NCI-H2196 treated with DMSO at 0.1 percent for 48 hours (cell line): Measurements from ENCODE around the gene PRKRA.
"Not testable (repeated sequence)": the region's sequence is repeated elsewhere in the genome, so short reads cannot be mapped to it uniquely, and the experiment has no call there.

Source experiments
- DNase-seq: peaks from one replicate; lab custom pipeline; 2025; ENCODE audit not compliant: unreplicated experiment; lab: John Stamatoyannopoulos, UW

Gene PRKRA

GRCh38 chr2:178414266-178415247 lies 36.4 kb downstream of the PRKRA start:
- peak; percentile 82 for DNase-seq

DNA sequence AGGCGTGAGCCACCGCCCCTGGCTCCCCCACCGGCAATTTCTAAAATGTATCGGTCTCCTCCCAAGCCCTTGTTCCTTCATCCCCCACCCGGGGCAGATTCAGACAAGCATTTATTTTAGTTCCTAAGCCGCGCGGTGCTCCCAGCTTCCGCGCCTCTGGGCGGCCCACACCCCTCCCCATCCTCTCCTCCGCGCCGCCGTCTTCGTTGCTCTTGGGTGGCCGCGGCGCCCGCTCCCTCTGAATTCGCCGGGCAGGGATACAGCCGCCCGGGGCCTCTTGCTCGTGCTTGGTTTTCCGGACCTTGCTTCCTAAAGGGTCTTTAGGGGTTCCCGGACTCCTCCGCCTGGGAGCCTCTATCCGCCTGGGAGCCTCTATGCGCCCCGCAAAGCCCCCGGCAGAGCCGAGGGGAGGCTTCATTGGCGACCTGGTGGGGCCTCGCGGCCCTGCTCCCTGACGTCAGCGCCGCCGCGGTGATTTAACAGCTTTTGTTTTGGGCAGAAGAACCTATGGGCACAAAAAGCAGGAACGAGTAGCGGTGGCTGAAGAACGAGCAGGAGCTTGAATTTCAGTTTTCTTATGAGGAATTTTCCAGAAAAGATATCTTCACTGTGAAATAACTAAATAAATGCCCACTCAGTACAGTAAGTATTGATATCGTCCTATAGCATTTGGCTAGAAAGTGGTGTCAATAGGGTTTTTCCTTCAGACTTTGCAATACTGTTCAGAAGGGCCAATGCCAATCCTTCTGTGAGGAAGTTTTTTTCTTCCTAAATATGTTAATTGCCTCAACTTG lies 37.3 kb downstream of the PRKRA start:
- peak; percentile 49 for DNase-seq

GRCh38 chr2:178412453-178412852 lies 38.5 kb downstream of the PRKRA start:
- not testable (repeated sequence) for DNase-seq

GRCh38 chr2:178412047-178412446 lies 38.9 kb downstream of the PRKRA start:
- DNase-seq, result no peak

DNA sequence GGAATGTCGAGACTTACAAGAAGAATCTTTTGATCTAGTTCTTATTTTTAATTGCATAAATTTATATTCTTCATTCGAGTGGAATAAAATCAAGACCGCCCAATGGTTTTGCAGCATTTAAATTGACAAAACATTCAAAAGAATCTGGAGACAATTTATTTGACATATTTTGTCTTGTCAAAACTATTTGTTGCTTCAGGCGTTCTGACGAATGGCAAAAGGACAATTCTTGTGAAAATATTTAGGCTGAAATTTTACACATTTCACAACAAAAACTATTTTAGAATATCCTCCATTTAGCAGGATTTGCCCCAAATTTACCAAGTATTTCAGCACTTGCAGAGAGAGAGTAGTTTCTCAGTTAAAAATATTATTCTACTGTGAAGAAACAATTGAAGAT lies 41.7 kb downstream of the PRKRA start:
- DNase-seq, result no peak

GRCh38 chr2:178404368-178404767 lies 46.6 kb downstream of the PRKRA start:
- peak; percentile 17 for DNase-seq

GRCh38 chr2:178403671-178404306 lies 47.2 kb downstream of the PRKRA start:
- DNase-seq, result no peak

GRCh38 chr2:178401994-178402437 lies 49.0 kb downstream of the PRKRA start:
- no peak for DNase-seq

DNA sequence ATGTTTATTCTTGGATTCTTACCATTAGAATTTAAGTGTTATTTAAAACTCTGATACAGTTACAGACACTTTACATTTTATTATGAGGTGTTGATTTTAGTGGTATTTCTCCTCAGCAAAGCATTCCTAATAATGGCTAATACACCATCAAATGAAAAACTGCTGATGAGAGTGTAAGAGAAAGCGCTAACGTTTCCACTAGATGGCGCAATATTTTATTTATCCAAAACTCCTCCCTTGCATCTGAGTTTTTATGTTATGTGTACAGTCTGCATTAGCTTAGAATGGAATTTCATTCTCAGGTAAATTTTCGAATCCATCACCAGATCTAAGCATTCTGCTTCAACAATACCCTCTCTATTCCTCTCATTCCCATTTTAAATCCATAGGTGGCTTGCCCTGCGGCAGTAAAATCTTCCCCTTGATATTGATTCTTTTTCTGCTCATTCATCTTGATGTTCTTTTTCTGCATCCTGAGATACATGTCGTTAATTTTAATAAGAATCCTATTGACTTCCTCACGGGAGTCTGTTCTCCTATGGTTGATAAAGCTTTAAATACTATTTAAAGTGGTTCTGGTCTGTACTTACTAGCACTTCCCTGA lies 53.9 kb downstream of the PRKRA start:
- peak; percentile 18 for DNase-seq

GRCh38 chr2:178395941-178396570 lies 54.9 kb downstream of the PRKRA start:
- DNase-seq, result no peak

DNA sequence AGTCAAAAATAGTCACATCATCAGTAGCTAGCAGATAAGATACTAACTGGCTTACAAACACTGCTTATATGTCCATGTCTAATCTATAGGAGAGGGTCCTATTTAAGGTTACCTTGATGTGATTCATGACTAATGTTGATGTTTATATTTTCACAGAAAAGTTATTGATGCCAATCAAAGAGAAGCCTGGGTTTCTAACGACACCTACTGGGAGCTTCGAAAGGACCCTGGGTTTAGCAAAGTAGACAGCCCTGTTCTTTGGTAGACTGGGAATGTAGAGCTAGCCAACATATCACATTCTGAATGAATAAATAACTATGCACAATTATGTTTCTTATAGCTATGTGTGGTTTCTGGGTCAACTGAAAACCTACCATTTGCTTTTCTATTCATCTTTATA lies 55.7 kb downstream of the PRKRA start:
- no peak for DNase-seq

DNA sequence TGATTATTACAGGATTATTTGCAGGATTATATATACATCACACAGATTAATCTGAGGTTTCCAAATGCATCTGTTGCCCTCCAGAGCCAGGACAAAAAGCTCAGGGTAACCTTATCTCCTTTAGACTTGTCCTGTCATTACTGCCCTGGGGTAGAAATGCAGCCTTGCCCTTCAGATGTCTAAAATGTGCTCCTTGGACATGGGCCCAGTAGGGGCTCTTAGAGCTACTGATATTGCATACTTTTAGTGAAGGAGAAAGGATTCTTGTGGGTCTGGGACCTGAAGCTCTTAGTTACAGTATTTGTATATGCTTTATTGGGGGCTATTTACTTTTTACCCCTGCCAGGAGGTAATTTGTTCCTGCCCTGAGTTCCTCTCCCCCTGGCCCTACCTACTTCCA lies 56.1 kb downstream of the PRKRA start:
- DNase-seq, result no peak

DNA sequence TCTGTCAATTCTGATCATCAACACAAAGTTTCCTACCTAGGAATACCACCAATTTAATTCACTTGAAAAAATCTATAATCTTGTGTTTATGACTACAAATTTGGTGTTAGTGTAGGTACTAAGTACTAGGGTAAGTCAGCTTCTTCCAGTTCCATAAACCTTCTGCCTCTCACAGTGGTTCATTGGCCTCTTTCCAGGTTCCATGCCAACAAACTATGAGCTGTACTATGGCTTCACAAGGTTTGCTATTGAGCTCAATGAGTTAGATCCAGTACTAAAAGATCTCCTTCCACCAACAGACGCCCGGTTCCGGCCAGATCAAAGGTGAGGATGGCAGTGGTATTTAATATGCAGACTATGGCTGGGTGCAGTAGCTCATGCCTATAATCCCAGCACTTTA lies 58.8 kb downstream of the PRKRA start:
- DNase-seq, result no peak

DNA sequence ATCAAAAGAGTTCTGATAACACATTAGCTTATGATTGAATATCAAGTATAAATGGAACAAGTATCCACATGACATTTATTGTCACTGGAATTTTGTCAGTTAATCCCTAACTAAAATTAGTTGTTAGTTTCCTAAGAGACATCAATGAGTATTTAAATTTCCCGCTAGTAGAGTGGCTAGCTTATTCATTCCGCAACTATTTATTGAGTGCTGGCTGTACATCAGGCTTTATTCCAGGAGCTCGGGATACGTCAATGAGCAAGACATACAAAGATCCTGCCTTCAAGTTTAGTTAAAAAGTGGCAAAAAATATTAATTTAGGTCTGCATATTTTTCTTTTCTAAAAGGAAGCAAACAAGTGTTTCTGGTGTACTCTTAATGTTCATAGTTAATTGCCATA lies 59.3 kb downstream of the PRKRA start:
- DNase-seq, result no peak

GRCh38 chr2:178388287-178388686 lies 62.7 kb downstream of the PRKRA start:
- no peak for DNase-seq

DNA sequence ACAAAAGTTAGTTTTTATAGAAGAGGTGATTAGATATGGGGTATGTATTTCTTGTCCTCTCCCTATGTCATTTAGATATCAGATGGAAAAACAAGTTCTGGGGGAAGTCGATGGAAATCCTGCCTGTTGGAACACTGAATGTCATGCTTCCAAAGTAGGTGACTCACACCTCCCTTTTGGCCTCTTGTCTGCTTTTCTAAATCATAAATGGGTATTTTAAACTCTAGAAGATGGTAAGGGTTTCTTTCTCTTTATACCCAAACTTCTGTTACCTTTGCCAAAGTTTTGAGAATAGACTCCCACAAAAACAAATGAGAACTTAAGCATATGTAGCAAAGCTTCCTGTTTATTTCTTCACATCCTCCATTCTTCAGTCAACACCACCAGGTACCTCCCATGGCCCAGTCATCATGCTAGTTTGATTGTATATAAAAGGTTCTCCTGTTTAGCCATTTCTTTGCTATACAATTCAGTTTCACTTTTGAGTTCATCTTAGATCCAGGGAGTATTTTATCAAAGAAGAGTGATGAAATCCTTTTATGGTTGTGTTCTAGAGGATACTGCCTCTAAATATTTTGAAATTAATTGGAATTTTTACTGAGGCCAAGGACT lies 63.9 kb downstream of the PRKRA start:
- no peak for DNase-seq

GRCh38 chr2:178385595-178386148 lies 65.3 kb downstream of the PRKRA start:
- no peak for DNase-seq

GRCh38 chr2:178383718-178384117 lies 67.3 kb downstream of the PRKRA start:
- DNase-seq, result no peak
